GM23248 (cell line): Measurements from ENCODE around the gene SNRNP200. TPM values are rescaled to one million over a fixed set of nuclear protein-coding genes. Genes with fewer than 3 reads are reported as not detected.
A peak's percentile ranks its signal among the peaks of the same experiment; 100 is the strongest.

Source experiments
- DNase-seq: peaks from one replicate; pipeline ENCODE4 v3.0.0-alpha.2; 2015
- H2AFZ ChIP-seq: fragments of 200-600 bp; sonication (generic); 2 replicates; pipeline ENCODE4 v1.6.1; 2016; ENCODE audit warnings: antibody characterized with exemption
- H3F3A ChIP-seq: fragments of 200-600 bp; sonication (generic); 2 replicates; pipeline ENCODE4 v1.6.1; 2016; ENCODE audit warnings: mild to moderate bottlenecking, antibody characterized with exemption, mixed run types; ENCODE audit not compliant: insufficient read depth
- H3K27ac ChIP-seq: fragments of 200-600 bp; sonication (generic); 2 replicates; pipeline ENCODE4 v1.5.1; 2016; ENCODE audit warnings: mild to moderate bottlenecking
- H3K27me3 ChIP-seq: fragments of 200-600 bp; sonication (generic); replicated peaks from 2 replicates; pipeline ENCODE4 v1.6.1; 2016; ENCODE audit warnings: mild to moderate bottlenecking; ENCODE audit not compliant: insufficient read depth
- H3K36me3 ChIP-seq: fragments of 200-600 bp; sonication (generic); 2 replicates; pipeline ENCODE4 v1.6.1; 2016; ENCODE audit warnings: low read depth, mild to moderate bottlenecking
- H3K4me1 ChIP-seq: fragments of 200-600 bp; sonication (generic); 2 replicates; pipeline ENCODE4 v1.6.1; 2016; ENCODE audit warnings: mild to moderate bottlenecking; ENCODE audit not compliant: insufficient read depth
- H3K4me2 ChIP-seq: fragments of 200-600 bp; sonication (generic); one replicate; pipeline ENCODE4 v1.6.1; 2016; ENCODE audit warnings: mild to moderate bottlenecking; ENCODE audit not compliant: unreplicated experiment
- H3K4me3 ChIP-seq: fragments of 200-600 bp; sonication (generic); 2 replicates; pipeline ENCODE4 v1.5.1; 2016; ENCODE audit warnings: mild to moderate bottlenecking
- H3K79me2 ChIP-seq: fragments of 200-600 bp; sonication (generic); 2 replicates; pipeline ENCODE4 v1.6.1; 2016; ENCODE audit warnings: mild to moderate bottlenecking; ENCODE audit not compliant: insufficient read depth
- H3K9ac ChIP-seq: fragments of 200-600 bp; sonication (generic); 2 replicates; pipeline ENCODE4 v1.6.1; 2016; ENCODE audit warnings: mild to moderate bottlenecking
- H3K9me2 ChIP-seq: fragments of 200-600 bp; sonication (generic); 2 replicates; pipeline ENCODE4 v1.6.1; 2016; ENCODE audit warnings: mixed run types, mild to moderate bottlenecking, moderate library complexity; ENCODE audit not compliant: insufficient read depth
- H3K9me3 ChIP-seq: fragments of 200-600 bp; sonication (generic); one replicate; pipeline ENCODE4 v1.6.1; 2017; ENCODE audit warnings: low read depth
- H4K20me1 ChIP-seq: fragments of 200-600 bp; sonication (generic); 2 replicates; pipeline ENCODE4 v1.6.0; 2016; ENCODE audit not compliant: insufficient read depth
- EZH2 ChIP-seq: fragments of 200-600 bp; sonication (generic); IDR thresholded peaks from 2 replicates; pipeline ENCODE4 v1.6.1; 2018; ENCODE audit warnings: antibody characterized with exemption, mild to moderate bottlenecking; ENCODE audit not compliant: insufficient read depth, poor library complexity, severe bottlenecking
- EZH2phosphoT487 ChIP-seq: fragments of 200-600 bp; sonication (generic); IDR thresholded peaks from 2 replicates; pipeline ENCODE4 v1.6.1; 2018; ENCODE audit warnings: antibody characterized with exemption, moderate library complexity, mild to moderate bottlenecking, low read depth; ENCODE audit not compliant: insufficient read depth
- WGBS, 2 experiments: methylation state at CpG; one replicate each; pipeline ENCODE4 v1.1.6; 2015 to 2017; ENCODE audit warnings: low lambda C conversion rate in 2 of 2, low coverage in 1 of 2; ENCODE audit errors: missing lambda C conversion rate in 2 of 2; 5-methylcytosine and 5-hydroxymethylcytosine counted together
- in situ Hi-C: fragments of 300-500 bp; cut with MboI; formaldehyde crosslinking; loops from 2 replicates; pipeline ENCODE4 v1.15.0; 2020
- polyA plus RNA-seq: library from polyadenylated mRNA; unstranded; fragments of >200 nt; fragmentation: Nextera tagmentation; extraction: Ambion mirVana; gene quantifications from 2 replicates; pipeline ENCODE4 v1.2.1, GENCODE V29; 2016
- total RNA-seq: library from RNA; depleted of rRNA; stranded (reverse); fragments of >200 nt; shearing (Covaris generic); gene quantifications from 2 replicates; pipeline ENCODE4 v1.2.3, GENCODE V29; 2014

Gene SNRNP200
- total and polyA plus RNA-seq, 2 experiments from 2014 or later = 34.2 to 40.5 TPM

- H3K79me2 ChIP-seq = peaks cover 52% of the 10 kb centered on the region
- in situ Hi-C loops = no loop called here
- H3K36me3 ChIP-seq = no peaks in the 10 kb centered on the region
- no peaks in the 10 kb centered on the region for H3K27me3 ChIP-seq
- H4K20me1 ChIP-seq = no peaks in the 10 kb centered on the region
- 81 to 85% methylated on average over 6 of the region's 6 CpGs for WGBS, 2 experiments
- H3K4me1 ChIP-seq = no peaks in the 10 kb centered on the region
- no peak overlapping the region for H3K4me3 ChIP-seq
- DNase-seq = peak; percentile 58
- H3K27ac ChIP-seq = no peak overlapping the region
- no peak overlapping the region for H3K9ac ChIP-seq
- H3F3A ChIP-seq = no peaks in the 10 kb centered on the region
- TF ChIP-seq EZH2phosphoT487 (no peak), EZH2 (no peak)
- no peaks in the 10 kb centered on the region for H3K9me3 ChIP-seq
- H3K9me2 ChIP-seq = no peaks in the 10 kb centered on the region
- H2AFZ ChIP-seq = no peak overlapping the region
- no peak overlapping the region for H3K4me2 ChIP-seq
Observed at GRCh38 chr2:96342085-96342484, 36.7 kb upstream of the SNRNP200 start.

- H3K4me2 ChIP-seq = no peak overlapping the region
- in situ Hi-C loops = no loop called here
- no peaks in the 10 kb centered on the region for H3F3A ChIP-seq
- H3K9me3 ChIP-seq = no peaks in the 10 kb centered on the region
- no peaks in the 10 kb centered on the region for H3K4me1 ChIP-seq
- peaks cover 57% of the 10 kb centered on the region for H3K79me2 ChIP-seq
- H3K27me3 ChIP-seq = no peaks in the 10 kb centered on the region
- WGBS, 2 experiments = 97 to 98% methylated on average over 14 of the region's 14 CpGs
- no peak for DNase-seq
- H3K9ac ChIP-seq = no peak overlapping the region
- no peak overlapping the region for H2AFZ ChIP-seq
- TF ChIP-seq EZH2phosphoT487 = no peak
- TF ChIP-seq EZH2 = no peak
- no peaks in the 10 kb centered on the region for H3K9me2 ChIP-seq
- H4K20me1 ChIP-seq = no peaks in the 10 kb centered on the region
- H3K36me3 ChIP-seq = no peaks in the 10 kb centered on the region
- no peak overlapping the region for H3K27ac ChIP-seq
- no peak overlapping the region for H3K4me3 ChIP-seq
Observed at GRCh38 chr2:96341641-96342040, 36.3 kb upstream of the SNRNP200 start.

- TF ChIP-seq EZH2 = no peak
- no peak for TF ChIP-seq EZH2phosphoT487
- Histone ChIP-seq H3K9ac (no peak overlapping the region), H3K9me2 (no peaks in the 10 kb centered on the region), H2AFZ (no peak overlapping the region), H3K4me3 (no peak overlapping the region), H3K9me3 (no peaks in the 10 kb centered on the region), H3K36me3 (no peaks in the 10 kb centered on the region), H4K20me1 (no peaks in the 10 kb centered on the region), H3K4me2 (no peak overlapping the region), H3K4me1 (no peaks in the 10 kb centered on the region), H3K79me2 (peaks cover 62% of the 10 kb centered on the region), H3K27ac (no peak overlapping the region), H3K27me3 (no peaks in the 10 kb centered on the region), H3F3A (no peaks in the 10 kb centered on the region)
- in situ Hi-C loops = no loop called here
- WGBS, 2 experiments = 80 to 85% methylated on average over 9 of the region's 9 CpGs
- DNase-seq = peak; percentile 27
Observed at GRCh38 chr2:96340493-96341414, 35.4 kb upstream of the SNRNP200 start.

GRCh38 chr2:96336873-96337272, 31.5 kb upstream of the SNRNP200 start:
- no peaks in the 10 kb centered on the region for H3F3A ChIP-seq
- peaks cover 65% of the 10 kb centered on the region for H3K79me2 ChIP-seq
- H3K4me1 ChIP-seq = 0 out of 2 replicates have a peak, but pooled peaks cover 6% of the 10 kb centered on the region
- peak overlapping the region; percentile 94; the same call in 1 of the 2 replicates for H3K9ac ChIP-seq
- H3K4me2 ChIP-seq = peak overlapping the region; percentile 93
- no peaks in the 10 kb centered on the region for H3K9me3 ChIP-seq
- no peak for TF ChIP-seq EZH2
- no peak for TF ChIP-seq EZH2phosphoT487
- H2AFZ ChIP-seq = peak overlapping the region; percentile 94
- in situ Hi-C loops = no loop called here
- no peaks in the 10 kb centered on the region for H4K20me1 ChIP-seq
- H3K9me2 ChIP-seq = no peaks in the 10 kb centered on the region
- H3K27me3 ChIP-seq = no peaks in the 10 kb centered on the region
- H3K27ac ChIP-seq = no peak overlapping the region
- peak overlapping the region; percentile 85 for H3K4me3 ChIP-seq
- H3K36me3 ChIP-seq = no peaks in the 10 kb centered on the region
- DNase-seq = no peak
- WGBS, 2 experiments = 78 to 84% methylated on average over 3 of the region's 3 CpGs
